Osteocyte (in vitro differentiated cells): ENCODE measurements around the gene CKMT1A. TPM values are rescaled to one million over a fixed set of nuclear protein-coding genes. Genes with fewer than 3 reads are reported as not detected.
"Not testable (repeated sequence)": the region's sequence is repeated elsewhere in the genome, so short reads cannot be mapped to it uniquely, and the experiment has no call there.

ENCODE experiments used
- DNase-seq: peaks from one replicate; pipeline ENCODE4 v3.0.0; 2021; ENCODE audit warnings: mixed read lengths; ENCODE audit not compliant: unreplicated experiment; ENCODE audit errors: extremely low spot score
- H3K27ac Mint-ChIP-seq: one replicate; pipeline ENCODE4 v1.8.0; 2021; ENCODE audit warnings: mild to moderate bottlenecking, mixed read lengths; ENCODE audit not compliant: unreplicated experiment
- H3K27me3 Mint-ChIP-seq: one replicate; pipeline ENCODE4 v1.8.0; 2021; ENCODE audit warnings: mixed read lengths; ENCODE audit not compliant: unreplicated experiment
- H3K36me3 Mint-ChIP-seq: one replicate; pipeline ENCODE4 v1.8.0; 2021; ENCODE audit warnings: mixed read lengths; ENCODE audit not compliant: unreplicated experiment
- H3K4me1 Mint-ChIP-seq: one replicate; pipeline ENCODE4 v1.8.0; 2021; ENCODE audit warnings: mixed read lengths; ENCODE audit not compliant: unreplicated experiment
- H3K4me3 Mint-ChIP-seq: one replicate; pipeline ENCODE4 v1.8.0; 2021; ENCODE audit warnings: mild to moderate bottlenecking, moderate library complexity, mixed read lengths; ENCODE audit not compliant: unreplicated experiment
- H3K9me3 Mint-ChIP-seq: one replicate; pipeline ENCODE4 v1.8.0; 2021; ENCODE audit warnings: mixed read lengths; ENCODE audit not compliant: unreplicated experiment
- long read RNA-seq: library from polyadenylated mRNA; unstranded; transcript quantifications from one replicate; pipeline ENCODE4 v2.0.0, GENCODE V29; 2021
- total RNA-seq: library from RNA; stranded (reverse); gene quantifications from 2 replicates; pipeline ENCODE4 v1.2.1, GENCODE V29; 2021
- TF ChIP-seq, protein P1 (sequence below): fragments of 200-600 bp; sonication (generic); IDR thresholded peaks from 2 replicates; pipeline ENCODE4 v1.5.0; 2021; ENCODE audit warnings: antibody characterized with exemption, mild to moderate bottlenecking, moderate library complexity

The CKMT1A gene
- total RNA-seq, result not detected in 2 replicates
- long read RNA-seq, result 0 reads

DNA sequence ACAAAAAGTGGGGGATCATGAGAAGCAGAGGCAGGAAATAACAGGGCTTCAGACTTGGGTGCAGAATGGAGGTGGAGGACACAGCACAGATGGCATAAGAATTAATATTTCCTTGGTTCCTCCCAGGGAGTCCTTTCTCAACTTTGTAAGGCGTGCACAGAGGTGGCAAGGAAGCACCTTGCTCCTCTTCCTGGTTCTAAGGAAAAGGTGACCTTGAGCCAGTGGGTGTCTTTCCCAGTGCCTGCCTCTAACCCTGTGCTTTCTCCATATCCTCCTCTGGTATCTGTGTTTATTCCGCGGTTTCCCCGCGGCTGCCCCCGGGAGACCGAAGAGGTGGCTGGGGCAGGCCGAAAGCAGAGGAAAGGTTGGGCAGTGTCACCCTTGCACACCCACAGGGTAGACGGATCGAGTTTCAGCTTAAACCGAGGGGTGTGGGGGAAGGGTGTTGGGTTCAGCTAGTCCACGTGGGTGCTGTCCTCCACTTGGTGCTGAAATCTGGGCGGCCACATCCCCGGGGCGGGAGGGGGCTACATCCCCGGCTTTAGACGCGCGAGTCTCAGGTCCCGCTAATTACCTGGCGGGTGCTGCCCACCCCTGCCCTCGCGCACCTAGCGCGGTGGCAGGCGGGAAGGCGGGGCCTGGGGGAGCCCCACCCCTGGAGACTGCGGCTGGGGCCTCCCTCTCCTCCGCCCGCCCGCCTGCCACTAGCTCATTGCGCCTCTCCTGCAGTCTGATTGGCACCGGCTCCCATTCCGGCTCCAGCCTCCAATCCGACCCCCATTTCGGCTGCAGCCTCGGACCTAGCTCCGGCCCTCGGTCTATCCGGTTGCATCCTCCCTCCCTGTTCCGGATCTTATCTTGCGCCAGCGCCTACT lies at the start of gene CKMT1A:
Gene CKMT1A (plus strand): TSS at position 712 of the 875 bp plus-strand sequence. CDS start 192 bp downstream, outside the sequence.
- H3K27ac Mint-ChIP-seq, H3K9me3 Mint-ChIP-seq, H3K36me3 Mint-ChIP-seq, DNase-seq, H3K4me1 Mint-ChIP-seq, H3K4me3 Mint-ChIP-seq: not testable (repeated sequence)
- peaks cover 15% of the 10 kb centered on the region for H3K27me3 Mint-ChIP-seq

DNA sequence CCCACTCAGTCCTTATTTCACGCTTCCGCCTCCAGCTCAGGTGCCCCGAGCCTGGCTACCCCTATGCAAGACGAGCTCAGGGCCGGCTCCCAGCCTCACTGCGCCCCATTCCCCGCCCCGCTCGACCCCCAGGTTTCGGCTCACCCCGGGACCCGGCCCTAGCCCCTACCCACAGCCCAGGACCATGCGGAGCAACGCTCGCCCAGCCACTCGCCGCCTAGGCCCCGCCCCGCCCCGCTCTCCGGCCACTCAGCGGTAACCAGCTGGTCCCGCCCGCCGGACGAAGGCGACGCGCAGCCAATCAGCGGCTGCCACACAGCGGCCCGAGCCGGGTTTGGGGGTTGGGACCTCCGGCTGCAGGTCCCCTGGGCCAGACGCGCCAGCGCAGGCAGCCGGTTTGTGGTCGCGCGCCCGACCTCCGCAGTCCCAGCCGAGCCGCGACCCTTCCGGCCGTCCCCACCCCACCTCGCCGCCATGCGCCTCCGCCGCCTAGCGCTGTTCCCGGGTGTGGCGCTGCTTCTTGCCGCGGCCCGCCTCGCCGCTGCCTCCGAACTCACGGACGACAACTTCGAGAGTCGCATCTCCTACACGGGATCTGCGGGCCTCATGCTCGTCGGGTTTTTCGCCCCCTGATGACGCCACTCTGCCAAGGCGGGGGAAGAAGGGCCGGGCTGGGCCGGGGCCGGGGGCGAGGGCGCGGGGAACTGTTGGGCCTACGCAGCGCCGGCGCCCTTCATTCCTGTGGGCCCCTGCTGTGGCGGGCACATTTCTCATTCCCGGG lies 44.8 kb upstream of the CKMT1A start, which contains the start of gene CATSPER2:
Gene CATSPER2 (minus strand): TSS at position 196 of the 781 bp plus-strand sequence. CDS start 783 bp downstream, outside the sequence.
- H3K27ac Mint-ChIP-seq, result no peak within 1 kb of the TSS
- TF ChIP-seq, protein P1, sequence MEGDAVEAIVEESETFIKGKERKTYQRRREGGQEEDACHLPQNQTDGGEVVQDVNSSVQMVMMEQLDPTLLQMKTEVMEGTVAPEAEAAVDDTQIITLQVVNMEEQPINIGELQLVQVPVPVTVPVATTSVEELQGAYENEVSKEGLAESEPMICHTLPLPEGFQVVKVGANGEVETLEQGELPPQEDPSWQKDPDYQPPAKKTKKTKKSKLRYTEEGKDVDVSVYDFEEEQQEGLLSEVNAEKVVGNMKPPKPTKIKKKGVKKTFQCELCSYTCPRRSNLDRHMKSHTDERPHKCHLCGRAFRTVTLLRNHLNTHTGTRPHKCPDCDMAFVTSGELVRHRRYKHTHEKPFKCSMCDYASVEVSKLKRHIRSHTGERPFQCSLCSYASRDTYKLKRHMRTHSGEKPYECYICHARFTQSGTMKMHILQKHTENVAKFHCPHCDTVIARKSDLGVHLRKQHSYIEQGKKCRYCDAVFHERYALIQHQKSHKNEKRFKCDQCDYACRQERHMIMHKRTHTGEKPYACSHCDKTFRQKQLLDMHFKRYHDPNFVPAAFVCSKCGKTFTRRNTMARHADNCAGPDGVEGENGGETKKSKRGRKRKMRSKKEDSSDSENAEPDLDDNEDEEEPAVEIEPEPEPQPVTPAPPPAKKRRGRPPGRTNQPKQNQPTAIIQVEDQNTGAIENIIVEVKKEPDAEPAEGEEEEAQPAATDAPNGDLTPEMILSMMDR, result no peak
- H3K4me3 Mint-ChIP-seq, result no peak within 1 kb of the TSS

DNA sequence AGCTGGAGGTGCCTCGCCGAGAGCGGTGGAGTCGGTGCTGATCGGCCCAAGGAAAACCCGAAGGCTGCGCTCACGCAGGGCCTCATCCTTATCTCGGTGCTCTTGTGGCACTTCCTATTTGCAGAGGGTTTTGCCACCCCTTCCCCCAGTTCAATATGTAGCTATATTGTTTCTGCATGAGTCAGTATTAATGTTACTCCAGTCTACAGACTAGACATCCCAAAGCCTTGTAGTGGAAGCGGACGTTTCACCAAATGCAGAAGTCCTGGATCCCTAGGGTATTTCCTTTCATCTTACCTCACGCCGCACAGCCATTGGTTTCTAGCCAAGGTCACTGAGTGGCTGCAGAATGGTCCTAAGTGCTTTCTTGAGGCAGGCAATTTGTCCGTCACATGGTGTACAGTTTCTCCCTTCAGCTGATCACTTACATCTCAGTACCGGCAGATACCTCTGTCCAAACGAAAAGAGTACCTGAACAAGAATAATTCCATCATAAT lies 44.2 kb upstream of the CKMT1A start:
- not testable (repeated sequence) for H3K4me1 Mint-ChIP-seq, H3K27ac Mint-ChIP-seq, H3K4me3 Mint-ChIP-seq, H3K27me3 Mint-ChIP-seq, H3K9me3 Mint-ChIP-seq, DNase-seq, H3K36me3 Mint-ChIP-seq

More for the DNA sequence above, 44.8 kb upstream of the CKMT1A start, which contains the start of gene CATSPER2:
- H3K27me3 Mint-ChIP-seq, result no peaks in the 10 kb centered on the region
- no peak for DNase-seq
- no peaks in the 10 kb centered on the region for H3K4me1 Mint-ChIP-seq
- no peaks in the 10 kb centered on the region for H3K9me3 Mint-ChIP-seq
- H3K36me3 Mint-ChIP-seq, result peaks cover 7% of the 10 kb centered on the region

DNA sequence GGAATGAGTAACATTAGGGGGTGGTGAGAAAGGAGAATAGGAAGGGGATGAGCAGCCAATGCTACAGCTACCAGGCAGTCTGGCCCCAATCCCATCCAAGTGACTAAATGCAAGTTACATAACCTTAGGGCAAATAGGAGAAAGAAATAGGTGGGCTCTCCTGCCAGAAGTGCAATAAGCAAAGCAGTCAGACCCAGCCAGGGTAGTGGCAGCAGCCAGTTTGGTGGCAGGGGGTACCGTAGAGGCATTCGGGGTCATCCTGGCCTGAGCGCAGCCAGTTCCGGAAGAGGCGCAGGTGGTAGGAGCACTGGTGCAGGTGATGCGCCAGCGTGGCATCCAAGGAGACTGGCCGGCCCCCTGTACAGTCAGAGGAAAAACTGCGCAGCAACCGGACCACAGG lies 33.9 kb upstream of the CKMT1A start:
- not testable (repeated sequence) for H3K27me3 Mint-ChIP-seq, H3K36me3 Mint-ChIP-seq, H3K4me1 Mint-ChIP-seq, H3K4me3 Mint-ChIP-seq, DNase-seq, H3K9me3 Mint-ChIP-seq, H3K27ac Mint-ChIP-seq

DNA sequence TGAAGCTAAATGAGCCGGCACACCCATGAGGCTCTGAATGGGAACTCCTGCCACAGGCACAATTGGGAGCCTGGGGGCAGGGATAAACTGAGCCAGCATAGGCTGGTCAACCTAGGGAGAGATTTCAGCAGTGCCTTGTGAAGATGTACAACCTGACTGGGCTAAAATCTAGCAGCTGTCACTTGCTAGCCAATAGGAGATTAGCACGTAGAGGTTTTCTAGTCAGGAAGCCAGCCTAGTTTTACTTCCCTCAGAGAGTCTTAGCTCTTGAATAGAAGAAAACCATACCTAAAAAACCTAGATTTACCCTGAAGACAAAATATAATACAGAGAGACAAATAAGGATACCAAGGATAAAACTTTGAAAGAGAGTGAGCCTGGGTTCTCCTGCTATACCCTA lies 31.4 kb upstream of the CKMT1A start:
- H3K9me3 Mint-ChIP-seq, H3K27me3 Mint-ChIP-seq, H3K36me3 Mint-ChIP-seq, DNase-seq, H3K4me1 Mint-ChIP-seq, H3K4me3 Mint-ChIP-seq, H3K27ac Mint-ChIP-seq: not testable (repeated sequence)

DNA sequence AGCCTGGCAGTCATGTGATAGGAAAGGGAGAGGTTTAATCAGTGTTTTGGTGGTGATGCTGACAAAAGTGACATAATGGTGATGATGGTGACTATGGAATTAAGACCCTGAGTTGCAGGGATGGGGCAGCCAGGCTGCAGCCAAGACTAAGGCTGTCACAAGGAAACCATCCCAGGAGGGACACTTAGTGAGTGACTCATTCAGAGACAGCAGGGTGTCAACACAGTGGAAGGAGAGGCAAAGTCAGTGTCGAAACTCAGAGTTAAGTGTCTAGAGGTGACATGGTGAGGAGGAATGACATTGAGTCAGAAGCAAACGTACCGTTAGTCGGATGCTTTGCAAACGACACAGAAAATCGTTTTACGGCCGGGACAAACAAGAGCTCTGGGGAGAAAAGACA lies 30.3 kb upstream of the CKMT1A start:
- H3K4me3 Mint-ChIP-seq, DNase-seq, H3K27ac Mint-ChIP-seq, H3K4me1 Mint-ChIP-seq, H3K9me3 Mint-ChIP-seq, H3K27me3 Mint-ChIP-seq, H3K36me3 Mint-ChIP-seq: not testable (repeated sequence)

DNA sequence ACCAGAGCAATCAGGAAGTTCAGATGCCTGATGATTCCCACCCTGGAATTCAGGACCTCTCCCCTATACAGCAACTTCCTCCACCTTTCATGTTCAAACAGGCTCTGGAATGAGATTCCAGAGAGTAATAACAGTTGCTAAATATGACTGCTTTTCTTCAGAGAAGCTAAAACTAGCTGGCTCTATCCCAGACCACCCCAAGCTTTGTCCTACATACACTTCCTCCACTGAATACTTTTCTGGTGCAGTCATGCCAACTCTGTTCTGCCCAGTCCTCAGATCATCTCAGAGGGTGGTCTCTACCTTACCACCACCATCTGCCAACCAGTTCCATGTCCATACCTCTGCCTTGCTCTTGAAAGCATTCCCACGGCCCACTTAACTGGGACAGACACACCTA lies 27.5 kb upstream of the CKMT1A start:
- not testable (repeated sequence) for DNase-seq, H3K27ac Mint-ChIP-seq, H3K9me3 Mint-ChIP-seq, H3K27me3 Mint-ChIP-seq, H3K4me3 Mint-ChIP-seq, H3K4me1 Mint-ChIP-seq, H3K36me3 Mint-ChIP-seq

DNA sequence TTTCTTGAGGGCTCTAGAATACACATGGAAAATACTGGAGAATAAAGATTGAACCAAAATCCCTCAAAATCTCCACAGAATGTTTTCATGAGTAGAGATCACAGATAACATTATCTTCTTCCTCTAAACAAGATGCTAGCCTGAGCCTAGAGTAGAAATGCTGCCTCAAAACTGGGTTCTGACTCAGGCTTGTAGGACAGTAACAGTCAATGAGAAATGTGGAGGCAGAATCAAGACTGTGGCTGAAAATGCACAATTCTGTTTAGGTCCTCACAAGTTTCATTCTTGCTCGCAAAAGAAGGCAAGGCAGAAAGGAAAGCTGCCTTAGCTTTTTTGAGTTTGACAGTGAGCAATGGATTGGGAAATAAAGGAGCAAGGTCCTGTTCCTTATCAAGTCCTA lies 19.5 kb upstream of the CKMT1A start:
- not testable (repeated sequence) for H3K27me3 Mint-ChIP-seq, H3K36me3 Mint-ChIP-seq, H3K4me3 Mint-ChIP-seq, H3K4me1 Mint-ChIP-seq, DNase-seq, H3K9me3 Mint-ChIP-seq, H3K27ac Mint-ChIP-seq

DNA sequence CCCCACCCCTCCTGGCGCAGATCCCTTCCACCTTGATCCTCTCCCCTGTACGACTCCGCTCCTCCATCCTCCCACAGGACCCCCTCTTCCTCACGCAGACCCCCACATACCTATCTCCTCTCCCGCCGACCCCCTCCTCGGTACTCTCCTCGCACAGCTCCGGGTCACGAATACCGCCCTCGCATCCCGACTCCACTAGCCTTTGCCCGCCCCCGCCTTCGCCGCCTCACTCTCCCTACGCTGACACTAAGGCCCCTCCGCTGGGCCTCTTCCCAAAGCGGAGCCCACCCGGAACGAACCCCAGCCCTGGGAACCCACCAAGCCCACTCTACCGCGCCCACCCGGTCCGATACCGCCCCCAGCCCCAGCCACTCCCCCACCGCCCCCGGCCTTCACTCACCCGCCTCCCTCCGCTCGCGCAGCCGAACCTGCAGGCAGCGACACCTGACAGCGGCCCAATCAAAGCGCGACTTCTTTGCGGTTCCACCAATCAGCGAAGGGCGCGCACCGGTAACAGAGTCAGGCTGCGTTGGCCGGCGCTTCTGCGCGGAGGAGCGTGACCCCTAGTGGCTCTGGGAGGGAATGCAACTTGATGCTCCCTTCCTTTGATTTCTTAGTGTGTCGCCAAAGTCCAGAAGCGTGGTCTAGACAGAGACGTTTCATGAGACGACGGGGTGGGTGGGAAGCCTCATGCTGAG lies 3.9 kb upstream of the CKMT1A start:
- H3K4me3 Mint-ChIP-seq, H3K4me1 Mint-ChIP-seq, H3K36me3 Mint-ChIP-seq, H3K27me3 Mint-ChIP-seq, H3K9me3 Mint-ChIP-seq, H3K27ac Mint-ChIP-seq, DNase-seq: not testable (repeated sequence)

DNA sequence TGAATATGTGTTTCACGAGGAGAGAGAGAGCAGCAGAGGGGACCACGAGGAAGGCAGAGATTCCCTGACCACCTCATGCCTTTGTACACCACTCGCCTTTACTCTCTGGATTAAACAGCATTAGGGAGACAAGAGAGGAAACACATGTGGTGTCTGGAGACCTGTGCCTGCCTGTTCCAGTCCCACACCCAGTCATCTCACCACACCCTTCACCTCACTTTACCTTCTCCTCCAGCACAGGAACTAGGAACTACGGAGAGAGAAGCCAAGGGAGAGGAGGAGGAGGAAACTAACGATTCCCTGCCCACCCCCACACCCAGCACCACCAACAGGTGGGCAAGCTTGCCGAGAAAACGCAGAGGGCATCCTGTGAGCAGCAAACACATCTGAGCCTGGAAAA lies 980 bp upstream of the CKMT1A start:
- H3K4me1 Mint-ChIP-seq, H3K27ac Mint-ChIP-seq, H3K36me3 Mint-ChIP-seq, H3K9me3 Mint-ChIP-seq, H3K4me3 Mint-ChIP-seq, DNase-seq: not testable (repeated sequence)
- H3K27me3 Mint-ChIP-seq, result peaks cover 13% of the 10 kb centered on the region
